ENCODE data around the gene PNO1. TPM values are rescaled to one million over a fixed set of nuclear protein-coding genes. Genes with fewer than 3 reads are reported as not detected.
A peak's percentile ranks its signal among the peaks of the same experiment; 100 is the strongest.

Gene PNO1
- total and polyA plus RNA-seq, 10 of the 15 experiments (the other 5 are each of a cell fraction or from before 2014, with no cell fraction given) = 9.7 to 60.2 (median 30.3) TPM

DNA sequence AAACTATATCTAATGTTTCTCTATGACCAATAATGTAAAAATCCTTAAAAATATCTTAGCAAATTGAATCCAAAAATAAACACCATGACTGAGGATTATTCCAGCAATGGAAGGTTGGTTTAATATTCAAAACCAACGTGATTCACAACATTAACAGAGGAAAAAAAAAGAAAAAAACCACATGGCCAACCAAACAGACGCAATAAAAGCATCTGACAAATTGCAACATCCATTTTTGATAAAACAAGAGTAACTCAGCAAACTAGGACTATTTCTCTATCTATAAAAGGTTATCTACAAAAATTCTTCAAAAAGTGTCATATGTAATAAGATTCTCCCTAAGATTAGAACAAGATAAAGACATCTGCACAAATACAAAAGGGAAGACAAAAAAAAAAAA is 65.7 kb downstream of the PNO1 start (continued):
- TF ChIP-seq, protein P1, sequence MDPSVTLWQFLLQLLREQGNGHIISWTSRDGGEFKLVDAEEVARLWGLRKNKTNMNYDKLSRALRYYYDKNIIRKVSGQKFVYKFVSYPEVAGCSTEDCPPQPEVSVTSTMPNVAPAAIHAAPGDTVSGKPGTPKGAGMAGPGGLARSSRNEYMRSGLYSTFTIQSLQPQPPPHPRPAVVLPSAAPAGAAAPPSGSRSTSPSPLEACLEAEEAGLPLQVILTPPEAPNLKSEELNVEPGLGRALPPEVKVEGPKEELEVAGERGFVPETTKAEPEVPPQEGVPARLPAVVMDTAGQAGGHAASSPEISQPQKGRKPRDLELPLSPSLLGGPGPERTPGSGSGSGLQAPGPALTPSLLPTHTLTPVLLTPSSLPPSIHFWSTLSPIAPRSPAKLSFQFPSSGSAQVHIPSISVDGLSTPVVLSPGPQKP (IDR thresholded peaks at IDR 0.05; ENCODE audit: low read depth, low read length) = no peak
- no peak for TF ChIP-seq NBN (IDR thresholded peaks at IDR 0.05)

DNA sequence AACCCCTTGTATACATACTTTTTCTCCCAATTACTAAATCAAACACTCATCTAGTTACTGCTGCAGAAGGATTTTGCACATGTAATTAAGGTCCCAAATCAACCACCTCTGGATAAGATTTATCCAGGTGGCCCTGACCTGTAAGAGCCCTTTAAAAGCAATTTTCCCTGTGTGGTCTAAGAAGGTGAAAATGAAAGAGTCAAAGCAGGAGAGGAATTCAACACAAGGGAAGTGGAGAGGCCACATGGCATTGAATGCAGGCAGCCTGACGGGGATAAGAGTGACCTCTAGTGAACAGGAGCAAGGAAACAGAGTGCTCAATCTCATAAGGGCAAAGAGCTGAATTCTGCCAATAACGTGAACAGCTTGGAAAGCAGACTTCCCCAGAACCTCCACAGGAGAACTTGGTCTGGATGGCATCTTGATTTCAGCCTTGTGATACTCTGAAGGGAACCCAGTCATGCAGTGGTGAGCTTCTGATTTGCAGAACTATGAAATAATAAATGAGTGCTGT is 67.5 kb downstream of the PNO1 start:
- Histone ChIP-seq H2AFZ (ENCODE audit: control insufficient read depth, low read depth, low read length) (no peak overlapping the region), H3K9me3 (replicated peaks; ENCODE audit: control insufficient read depth, insufficient read depth, low read length) (peaks cover 6% of the 10 kb centered on the region), H3K36me3 (ENCODE audit: control insufficient read depth in 2 of 2, insufficient read depth in 2 of 2, low read length in 1 of 2) (peaks cover 0 to 2% of the 10 kb centered on the region in 2 experiments; a peak in 1 of 4 replicates), H3K79me2 (ENCODE audit: control insufficient read depth, insufficient read depth, low read length) (peaks cover 91% of the 10 kb centered on the region), H3K27me3 (replicated peaks in 1 of 2; ENCODE audit: control insufficient read depth in 2 of 2, insufficient read depth in 2 of 2, low read length in 1 of 2) (no peaks in the 10 kb centered on the region), H4K20me1 (ENCODE audit: control insufficient read depth, insufficient read depth) (0 out of 2 replicates have a peak, but pooled peaks cover 2% of the 10 kb centered on the region), H3K4me3 (no peak overlapping the region), H3K4me1 (ENCODE audit: control insufficient read depth, insufficient read depth, low read length) (peaks cover 5% of the 10 kb centered on the region; the same call in 1 of the 2 replicates), H3K9ac (ENCODE audit: control insufficient read depth, insufficient read depth, low read length) (no peak overlapping the region), H3K4me2 (ENCODE audit: control insufficient read depth, insufficient read depth) (peak overlapping the region; percentile 21), H3K27ac (ENCODE audit: control insufficient read depth, insufficient read depth) (peak overlapping the region; percentile 14; the same call in 1 of the 2 replicates)
- intact Hi-C loops (cut with micrococcal nuclease; ENCODE audit: unreplicated experiment) (no loop called here), in situ Hi-C loops (cut with MboI) (no loop called here)
- peak; percentile 94 for ATAC-seq
- ChIA-PET RAD21 (ENCODE audit: unreplicated experiment) (interaction anchor here (0.6 to 1.0 kb wide), 5 partner anchors 13 to 33 kb away, joined by 3 read pairs; no protein-coding TSS in a partner anchor), CTCF (interaction anchor here (0.7 to 4.4 kb wide), 27 partner anchors 9 to 239 kb away, joined by 3 to 61 read pairs (median 5); no protein-coding TSS in a partner anchor), SMC1A (ENCODE audit: uncharacterized antibody, unreplicated experiment) (interaction anchor here (0.6 to 5.8 kb wide), 18 partner anchors 9 to 103 kb away, joined by 3 to 42 read pairs (median 4); no protein-coding TSS in a partner anchor), POLR2A (interaction anchor here (1.1 kb wide), 1 partner anchor 21 kb away, joined by 4 read pairs; no protein-coding TSS in a partner anchor)
- FAIRE-seq = peak; percentile 31
- WGBS (ENCODE audit: insufficient coverage, insufficient replicate concordance, low lambda C conversion rate, missing lambda C conversion rate) = 4% methylated on average over 2 of the region's 2 CpGs
- peak; percentile 26 for DNase-seq (ENCODE audit: low read depth, low spot score)
- no TSS peak for BruUV-seq (replicated peaks)
- TF ChIP-seq, protein P2, sequence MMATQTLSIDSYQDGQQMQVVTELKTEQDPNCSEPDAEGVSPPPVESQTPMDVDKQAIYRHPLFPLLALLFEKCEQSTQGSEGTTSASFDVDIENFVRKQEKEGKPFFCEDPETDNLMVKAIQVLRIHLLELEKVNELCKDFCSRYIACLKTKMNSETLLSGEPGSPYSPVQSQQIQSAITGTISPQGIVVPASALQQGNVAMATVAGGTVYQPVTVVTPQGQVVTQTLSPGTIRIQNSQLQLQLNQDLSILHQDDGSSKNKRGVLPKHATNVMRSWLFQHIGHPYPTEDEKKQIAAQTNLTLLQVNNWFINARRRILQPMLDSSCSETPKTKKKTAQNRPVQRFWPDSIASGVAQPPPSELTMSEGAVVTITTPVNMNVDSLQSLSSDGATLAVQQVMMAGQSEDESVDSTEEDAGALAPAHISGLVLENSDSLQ (IDR thresholded peaks at IDR 0.05) = no peak
- TF ChIP-seq DPF2 (IDR thresholded peaks at IDR 0.05) = no peak
- TF ChIP-seq FOXM1 (IDR thresholded peaks at IDR 0.05; ENCODE audit: low read depth, low read length) = no peak
- TF ChIP-seq, protein P3, sequence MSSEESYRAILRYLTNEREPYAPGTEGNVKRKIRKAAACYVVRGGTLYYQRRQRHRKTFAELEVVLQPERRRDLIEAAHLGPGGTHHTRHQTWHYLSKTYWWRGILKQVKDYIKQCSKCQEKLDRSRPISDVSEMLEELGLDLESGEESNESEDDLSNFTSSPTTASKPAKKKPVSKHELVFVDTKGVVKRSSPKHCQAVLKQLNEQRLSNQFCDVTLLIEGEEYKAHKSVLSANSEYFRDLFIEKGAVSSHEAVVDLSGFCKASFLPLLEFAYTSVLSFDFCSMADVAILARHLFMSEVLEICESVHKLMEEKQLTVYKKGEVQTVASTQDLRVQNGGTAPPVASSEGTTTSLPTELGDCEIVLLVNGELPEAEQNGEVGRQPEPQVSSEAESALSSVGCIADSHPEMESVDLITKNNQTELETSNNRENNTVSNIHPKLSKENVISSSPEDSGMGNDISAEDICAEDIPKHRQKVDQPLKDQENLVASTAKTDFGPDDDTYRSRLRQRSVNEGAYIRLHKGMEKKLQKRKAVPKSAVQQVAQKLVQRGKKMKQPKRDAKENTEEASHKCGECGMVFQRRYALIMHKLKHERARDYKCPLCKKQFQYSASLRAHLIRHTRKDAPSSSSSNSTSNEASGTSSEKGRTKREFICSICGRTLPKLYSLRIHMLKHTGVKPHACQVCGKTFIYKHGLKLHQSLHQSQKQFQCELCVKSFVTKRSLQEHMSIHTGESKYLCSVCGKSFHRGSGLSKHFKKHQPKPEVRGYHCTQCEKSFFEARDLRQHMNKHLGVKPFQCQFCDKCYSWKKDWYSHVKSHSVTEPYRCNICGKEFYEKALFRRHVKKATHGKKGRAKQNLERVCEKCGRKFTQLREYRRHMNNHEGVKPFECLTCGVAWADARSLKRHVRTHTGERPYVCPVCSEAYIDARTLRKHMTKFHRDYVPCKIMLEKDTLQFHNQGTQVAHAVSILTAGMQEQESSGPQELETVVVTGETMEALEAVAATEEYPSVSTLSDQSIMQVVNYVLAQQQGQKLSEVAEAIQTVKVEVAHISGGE (CRISPR knock-in tag; IDR thresholded peaks at IDR 0.05) = no peak
- no peak for TF ChIP-seq ZSCAN29 (IDR thresholded peaks at IDR 0.05)
- no peak for TF ChIP-seq SUPT20H (IDR thresholded peaks at IDR 0.05; ENCODE audit: borderline replicate concordance, control insufficient read depth, low read depth, low read length)
- TF ChIP-seq, protein P4, sequence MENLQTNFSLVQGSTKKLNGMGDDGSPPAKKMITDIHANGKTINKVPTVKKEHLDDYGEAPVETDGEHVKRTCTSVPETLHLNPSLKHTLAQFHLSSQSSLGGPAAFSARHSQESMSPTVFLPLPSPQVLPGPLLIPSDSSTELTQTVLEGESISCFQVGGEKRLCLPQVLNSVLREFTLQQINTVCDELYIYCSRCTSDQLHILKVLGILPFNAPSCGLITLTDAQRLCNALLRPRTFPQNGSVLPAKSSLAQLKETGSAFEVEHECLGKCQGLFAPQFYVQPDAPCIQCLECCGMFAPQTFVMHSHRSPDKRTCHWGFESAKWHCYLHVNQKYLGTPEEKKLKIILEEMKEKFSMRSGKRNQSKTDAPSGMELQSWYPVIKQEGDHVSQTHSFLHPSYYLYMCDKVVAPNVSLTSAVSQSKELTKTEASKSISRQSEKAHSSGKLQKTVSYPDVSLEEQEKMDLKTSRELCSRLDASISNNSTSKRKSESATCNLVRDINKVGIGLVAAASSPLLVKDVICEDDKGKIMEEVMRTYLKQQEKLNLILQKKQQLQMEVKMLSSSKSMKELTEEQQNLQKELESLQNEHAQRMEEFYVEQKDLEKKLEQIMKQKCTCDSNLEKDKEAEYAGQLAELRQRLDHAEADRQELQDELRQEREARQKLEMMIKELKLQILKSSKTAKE (IDR thresholded peaks at IDR 0.05; ENCODE audit: low read depth, poor library complexity, severe bottlenecking) = no peak
- TF ChIP-seq, protein P5, sequence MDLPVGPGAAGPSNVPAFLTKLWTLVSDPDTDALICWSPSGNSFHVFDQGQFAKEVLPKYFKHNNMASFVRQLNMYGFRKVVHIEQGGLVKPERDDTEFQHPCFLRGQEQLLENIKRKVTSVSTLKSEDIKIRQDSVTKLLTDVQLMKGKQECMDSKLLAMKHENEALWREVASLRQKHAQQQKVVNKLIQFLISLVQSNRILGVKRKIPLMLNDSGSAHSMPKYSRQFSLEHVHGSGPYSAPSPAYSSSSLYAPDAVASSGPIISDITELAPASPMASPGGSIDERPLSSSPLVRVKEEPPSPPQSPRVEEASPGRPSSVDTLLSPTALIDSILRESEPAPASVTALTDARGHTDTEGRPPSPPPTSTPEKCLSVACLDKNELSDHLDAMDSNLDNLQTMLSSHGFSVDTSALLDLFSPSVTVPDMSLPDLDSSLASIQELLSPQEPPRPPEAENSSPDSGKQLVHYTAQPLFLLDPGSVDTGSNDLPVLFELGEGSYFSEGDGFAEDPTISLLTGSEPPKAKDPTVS (IDR thresholded peaks at IDR 0.05; ENCODE audit: low read depth, low read length) = no peak
- TF ChIP-seq SMARCA5 (IDR thresholded peaks at IDR 0.05) = peak; percentile 32; the same call in 1 of the 2 replicates
- TF ChIP-seq SREBF1 (IDR thresholded peaks at IDR 0.05; ENCODE audit: low read length) = no peak
- no peak for TF ChIP-seq CBX5 (IDR thresholded peaks at IDR 0.05; ENCODE audit: low read depth)

Data from GM12878 (cell line).